ENCODE results near the gene ILF3.
"Not testable (repeated sequence)": the region's sequence is repeated elsewhere in the genome, so short reads cannot be mapped to it uniquely, and the experiment has no call there.

ILF3 gene

DNA sequence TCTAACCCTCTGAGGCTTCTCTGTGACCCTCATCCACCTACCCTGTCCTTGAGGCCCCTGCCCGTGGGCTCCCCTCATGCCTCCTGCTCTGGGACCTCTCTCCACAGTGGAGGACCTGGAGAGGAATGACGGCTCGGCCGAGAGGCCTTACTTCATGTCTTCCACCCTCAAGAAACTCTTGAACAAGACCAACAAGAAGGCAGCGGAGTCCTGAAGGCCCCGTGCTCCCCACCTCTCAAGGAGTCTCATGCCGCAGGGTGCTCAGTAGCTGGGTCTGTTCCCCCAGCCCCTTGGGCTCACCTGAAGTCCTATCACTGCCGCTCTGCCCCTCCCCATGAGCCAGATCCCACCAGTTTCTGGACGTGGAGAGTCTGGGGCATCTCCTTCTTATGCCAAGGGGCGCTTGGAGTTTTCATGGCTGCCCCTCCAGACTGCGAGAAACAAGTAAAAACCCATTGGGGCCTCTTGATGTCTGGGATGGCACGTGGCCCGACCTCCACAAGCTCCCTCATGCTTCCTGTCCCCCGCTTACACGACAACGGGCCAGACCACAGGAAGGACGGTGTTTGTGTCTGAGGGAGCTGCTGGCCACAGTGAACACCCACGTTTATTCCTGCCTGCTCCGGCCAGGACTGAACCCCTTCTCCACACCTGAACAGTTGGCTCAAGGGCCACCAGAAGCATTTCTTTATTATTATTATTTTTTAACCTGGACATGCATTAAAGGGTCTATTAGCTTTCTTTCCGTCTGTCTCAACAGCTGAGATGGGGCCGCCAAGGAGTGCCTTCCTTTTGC, 10.8 kb upstream of the ILF3 start:
- no peak for DNase-seq

DNA sequence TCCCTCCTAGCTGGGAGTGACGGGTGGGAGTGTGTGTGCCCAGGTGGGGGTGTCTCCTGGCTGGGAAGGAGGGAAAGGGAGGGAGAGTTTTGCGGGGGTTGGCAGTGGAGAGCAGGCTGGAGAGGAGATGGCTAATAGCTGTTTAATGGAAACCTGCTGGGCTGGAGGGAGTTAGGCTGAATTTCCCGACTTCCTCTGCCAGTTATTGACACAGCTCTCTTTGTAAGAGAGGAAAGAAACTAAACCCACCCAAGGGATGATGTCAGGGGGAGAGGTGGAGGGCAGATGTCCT, 10.2 kb upstream of the ILF3 start:
- DNase-seq: no peak

DNA sequence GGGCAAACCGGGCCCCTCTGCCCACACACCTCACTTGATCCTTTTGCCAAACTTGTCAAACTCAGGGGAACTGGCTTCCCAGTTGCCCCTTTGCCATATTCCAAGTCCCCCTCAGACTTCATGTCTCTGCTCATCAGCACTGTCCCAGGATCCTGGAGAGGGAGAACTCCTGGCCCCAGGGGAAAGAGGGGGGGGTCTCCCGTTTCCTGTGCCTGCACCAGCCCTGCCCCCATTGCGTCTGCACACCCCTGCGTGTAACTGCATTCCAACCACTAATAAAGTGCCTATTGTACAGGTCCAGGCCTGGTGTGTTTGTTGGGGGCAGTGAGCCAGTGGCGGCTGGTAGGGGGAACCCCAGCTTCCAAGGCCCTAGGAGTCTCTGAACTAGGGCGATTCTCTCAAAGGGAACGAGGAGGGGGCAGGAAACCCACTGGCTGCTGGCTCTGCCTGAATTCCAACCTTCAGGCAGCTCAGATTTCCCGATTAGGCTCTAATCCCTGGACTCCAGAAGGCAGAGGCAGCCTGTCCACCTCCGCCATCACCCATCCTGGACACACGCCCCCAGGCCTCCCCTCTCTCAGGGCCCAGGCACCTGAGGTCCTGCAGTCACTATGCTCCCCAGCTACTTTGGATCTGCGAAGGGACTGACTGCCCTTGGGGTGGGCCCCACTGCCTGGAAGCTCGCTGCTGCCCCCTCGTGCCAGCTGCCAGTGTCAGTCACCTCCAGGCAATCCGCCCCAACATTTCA, 9.7 kb upstream of the ILF3 start:
- DNase-seq: peak; percentile 73

DNA sequence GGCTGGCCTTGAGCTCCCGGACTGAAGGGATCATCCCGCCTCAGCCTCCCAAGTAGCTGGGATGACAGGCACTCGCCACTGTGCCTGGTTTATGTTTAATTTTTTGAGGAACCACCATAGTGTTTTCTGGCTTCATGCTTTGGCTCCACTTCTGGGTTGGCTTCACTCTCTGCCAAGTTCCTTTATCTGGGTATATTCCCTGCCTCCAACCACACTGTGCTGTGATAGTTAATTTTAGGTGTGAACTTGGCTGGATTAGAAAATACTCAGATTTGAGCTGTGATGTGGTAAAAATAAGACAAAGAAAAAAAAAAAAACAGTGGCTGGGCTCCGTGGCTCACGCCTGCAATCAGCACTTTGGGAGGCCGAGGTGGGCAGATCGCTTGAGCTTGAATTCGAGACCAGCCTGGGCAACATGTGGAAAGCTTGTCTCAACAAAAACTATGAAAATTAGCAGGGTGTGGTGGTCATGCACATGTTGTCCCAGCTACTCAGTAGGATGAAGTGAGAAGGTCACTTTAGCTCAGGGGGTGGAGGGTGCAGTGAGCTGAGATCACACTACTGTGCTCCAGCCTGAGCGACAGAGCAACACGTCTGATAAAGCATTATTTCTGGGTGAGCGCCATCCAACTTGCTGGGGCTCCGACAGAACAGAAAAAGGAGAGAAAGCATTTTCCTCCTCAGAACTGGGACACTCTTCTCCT, 7.5 kb upstream of the ILF3 start:
- no peak for DNase-seq

DNA sequence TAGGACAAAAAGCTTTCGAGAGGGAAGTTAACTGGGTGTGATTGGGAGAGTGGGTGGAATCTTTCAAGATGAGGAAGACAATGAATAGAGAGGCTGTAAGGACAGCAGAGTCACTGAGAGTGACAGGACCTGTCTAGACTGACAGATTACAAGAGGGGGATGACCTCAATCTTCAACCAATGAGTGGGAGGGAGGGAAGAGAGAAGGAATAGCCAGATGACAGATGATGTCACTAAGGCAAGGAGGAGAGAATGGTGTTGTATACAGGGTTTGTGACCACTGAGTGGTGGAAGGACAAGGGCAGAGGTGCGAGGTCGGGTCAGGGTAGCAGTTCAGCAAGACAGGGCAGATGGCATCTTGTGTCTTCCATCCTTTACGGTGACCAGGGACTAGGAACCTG, 5.8 kb upstream of the ILF3 start:
- DNase-seq: no peak

DNA sequence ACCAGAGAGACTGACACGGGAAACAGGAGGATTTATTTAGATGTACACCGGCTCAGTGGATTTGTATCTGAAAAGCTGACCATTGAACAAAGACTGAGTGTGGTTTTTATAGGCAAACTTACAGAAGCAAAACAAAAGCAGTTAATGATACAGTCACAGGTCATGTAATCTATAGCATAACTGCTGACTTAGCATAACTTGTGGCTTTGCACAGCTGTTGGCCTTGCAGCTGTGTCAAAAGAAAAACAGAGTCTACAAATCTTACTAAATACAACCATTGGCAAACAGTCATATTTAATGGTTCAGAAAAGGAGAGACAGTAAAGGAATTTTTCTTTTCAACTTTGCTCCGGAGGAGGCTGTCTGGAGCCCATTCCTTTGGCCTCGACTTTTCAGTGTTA, 2.3 kb upstream of the ILF3 start:
- DNase-seq: no peak

DNA sequence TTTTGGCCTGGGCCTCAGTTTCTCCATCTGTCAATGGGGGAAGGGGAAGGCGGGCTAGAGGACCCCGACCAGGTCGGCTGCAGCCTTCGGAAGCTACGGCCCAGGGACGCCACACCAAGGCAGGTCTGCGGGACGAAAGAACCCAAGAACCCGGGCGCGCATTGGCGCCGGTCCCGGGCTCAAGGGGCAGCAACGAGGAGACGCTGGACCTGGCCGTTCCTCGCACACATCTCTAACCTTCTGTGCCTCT, 739 bp upstream of the ILF3 start:
- no peak for DNase-seq

DNA sequence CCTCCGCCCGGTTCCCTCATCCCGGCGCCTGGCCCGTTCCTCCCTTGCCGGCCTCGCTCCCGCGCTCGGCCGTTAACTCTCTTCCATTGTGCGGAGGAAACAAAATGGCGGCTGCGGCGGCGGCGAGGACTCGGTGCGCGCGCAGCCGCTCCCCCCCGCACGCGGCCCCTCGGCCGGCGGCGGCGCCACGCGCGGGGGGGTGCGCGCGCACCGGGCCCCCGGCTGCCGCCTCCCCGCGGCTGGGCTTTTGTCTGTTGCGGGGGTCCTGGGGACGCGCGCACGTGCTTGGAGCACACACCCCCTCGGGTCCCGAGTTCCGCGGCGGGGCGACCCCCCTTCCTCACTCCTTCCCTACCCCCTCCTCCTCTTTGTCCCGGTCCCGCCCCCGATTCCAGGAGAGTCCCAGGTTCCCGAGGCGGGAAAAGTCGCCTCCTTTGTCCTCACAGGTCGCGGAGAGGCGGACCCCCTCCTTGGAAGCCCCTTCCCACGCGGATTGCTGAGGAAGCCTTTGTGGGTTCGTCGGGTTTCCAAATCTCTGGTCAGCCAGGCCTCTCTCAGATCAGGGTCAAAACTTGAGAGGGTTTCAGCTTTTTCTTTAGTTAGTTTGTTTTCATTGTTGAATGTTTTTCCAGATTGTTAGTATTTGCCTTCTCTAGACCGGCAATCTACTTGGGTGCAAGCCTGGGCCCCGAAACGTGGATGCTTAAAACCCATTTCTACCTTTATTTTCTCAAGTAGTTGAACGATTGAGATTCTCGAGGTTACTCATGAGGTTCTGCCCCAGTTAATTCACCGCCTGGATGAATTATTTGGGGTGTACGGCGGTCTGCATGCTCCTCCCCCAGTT, 687 bp downstream of the ILF3 start:
- DNase-seq: peak; percentile 79

DNA sequence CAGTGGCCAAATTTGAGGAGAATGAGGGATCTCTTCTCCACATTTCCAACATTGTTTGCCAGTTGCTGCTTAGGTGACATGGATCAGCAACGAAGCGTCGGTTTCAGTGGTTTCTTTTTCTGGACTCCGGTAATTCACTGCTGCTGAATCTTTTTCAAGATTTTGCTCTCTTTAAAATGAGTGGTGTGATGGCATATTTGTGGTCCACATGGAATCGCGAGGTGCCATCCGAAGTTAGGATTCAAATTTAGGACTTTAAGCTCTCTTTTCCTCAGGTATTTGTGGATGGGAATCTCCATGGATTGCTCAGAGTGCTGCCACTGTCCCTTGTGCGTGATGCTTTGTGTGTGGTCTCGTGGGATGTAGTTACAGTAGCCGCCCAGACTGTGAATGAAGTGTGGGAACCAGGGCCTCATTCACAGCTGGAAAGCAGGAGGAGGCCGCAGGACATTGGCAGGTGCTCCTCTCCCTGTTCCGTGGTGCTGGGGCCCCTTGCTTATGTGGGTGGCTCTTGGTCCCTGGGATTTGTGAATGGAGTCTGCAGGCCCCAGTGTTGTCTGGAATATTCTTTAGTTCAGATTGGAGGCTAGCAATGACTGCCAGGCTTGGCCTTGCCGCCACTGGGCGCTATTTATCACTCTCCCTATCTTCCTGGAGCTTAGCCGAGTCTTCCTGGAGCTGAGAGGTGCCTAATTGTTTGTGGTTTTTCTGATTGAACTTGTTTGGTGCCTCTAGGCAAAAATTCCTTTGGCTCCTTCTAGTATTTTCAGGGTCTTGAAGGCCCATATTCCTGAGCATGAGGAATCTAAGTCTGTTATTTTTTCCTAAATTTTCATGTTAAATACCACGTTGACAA, 1.5 kb downstream of the ILF3 start:
- peak; percentile 13 for DNase-seq

DNA sequence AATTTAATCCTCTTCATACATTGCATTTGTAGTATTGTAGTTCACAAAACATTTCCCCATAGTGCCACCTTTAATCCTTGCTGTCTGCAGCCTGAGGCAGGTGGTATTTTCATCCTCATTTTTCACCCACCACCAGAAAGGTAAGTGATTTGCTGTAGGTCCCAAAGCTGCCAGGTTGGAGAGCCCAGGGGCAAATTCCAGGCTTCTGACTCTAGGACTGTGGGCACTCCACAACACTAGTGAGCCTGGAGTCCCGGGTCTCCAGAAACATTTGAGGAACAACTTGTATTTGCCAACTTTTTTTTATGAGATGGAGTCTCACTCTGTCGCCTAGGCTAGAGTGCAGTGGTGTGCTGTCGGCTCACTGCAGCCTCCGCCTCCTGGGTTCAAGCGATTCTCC, 6.2 kb downstream of the ILF3 start:
- no peak for DNase-seq

DNA sequence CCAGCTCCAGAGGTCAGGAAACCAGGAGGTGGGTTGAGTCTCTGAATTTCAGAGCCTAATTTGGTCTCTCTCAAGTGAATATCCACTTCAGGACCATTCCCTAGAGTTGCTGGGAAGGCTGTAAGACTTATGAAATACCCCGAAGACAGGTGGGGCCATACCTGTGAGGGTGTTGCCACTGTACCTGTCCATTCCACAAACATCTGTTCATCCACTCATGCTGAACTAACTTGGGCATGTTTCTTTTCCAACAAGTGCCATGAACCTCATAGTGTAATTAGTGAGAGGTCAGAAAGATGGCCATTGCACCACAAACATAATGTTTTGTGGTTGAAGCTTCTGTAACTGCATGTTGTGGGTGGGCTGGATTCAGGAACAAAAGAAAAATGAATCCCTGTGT, 7.8 kb downstream of the ILF3 start:
- no peak for DNase-seq

DNA sequence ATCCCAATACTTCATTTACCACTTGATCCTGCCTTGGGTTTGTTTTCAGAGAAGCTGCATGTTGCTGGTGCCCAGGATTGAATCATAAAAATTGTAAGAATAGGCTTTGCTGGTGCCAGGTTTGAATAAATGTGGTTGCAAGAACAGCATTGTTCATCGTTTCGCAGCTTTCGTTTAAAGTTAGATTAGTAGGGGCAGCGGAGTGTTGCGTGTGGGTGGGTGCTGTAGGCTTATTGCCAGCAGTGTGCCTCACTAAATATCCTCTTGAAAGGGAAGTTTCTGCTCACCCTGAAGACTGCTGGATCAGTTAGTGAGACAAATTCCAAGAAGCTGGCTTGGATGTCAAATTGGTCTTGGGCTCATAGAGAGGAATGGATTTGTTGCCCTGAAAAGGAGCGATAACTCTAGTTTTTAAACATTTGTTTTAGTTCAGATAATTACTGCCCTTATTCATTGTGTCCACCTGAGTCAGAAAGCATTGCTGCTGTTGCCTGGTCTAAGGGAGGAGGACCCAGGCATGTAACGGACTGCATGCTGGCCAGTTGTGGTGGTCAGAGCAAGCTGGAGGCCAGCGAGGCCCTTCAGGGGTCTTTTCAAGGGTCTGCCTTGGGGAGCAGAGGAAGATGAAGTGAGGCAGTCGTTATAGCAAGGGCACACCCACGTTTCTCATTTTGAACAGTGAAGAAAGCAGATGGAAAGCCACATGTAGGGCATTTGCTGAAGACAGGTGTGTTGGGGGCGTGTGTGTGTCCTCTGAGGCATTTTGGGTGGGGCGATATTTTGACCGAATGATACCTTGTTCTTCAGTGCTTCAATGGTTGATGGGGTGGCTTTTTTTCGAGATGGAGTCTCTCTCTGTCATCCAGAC, 8.5 kb downstream of the ILF3 start:
- no peak for DNase-seq

DNA sequence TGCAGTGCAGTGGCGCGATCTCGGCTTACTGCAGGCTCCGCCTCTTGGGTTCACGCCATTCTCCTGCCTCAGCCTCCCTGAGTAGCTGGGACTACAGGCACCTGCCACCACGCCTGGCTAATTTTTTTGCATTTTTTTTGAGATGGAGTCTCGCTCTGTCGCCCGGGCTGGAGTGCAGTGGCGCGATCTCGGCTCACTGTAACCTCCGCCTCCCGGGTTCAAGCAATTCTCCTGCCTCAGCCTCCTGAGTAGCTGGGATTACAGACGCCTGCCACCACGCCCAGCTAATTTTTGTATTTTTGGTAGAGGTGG, 9.1 kb downstream of the ILF3 start:
- not testable (repeated sequence) for DNase-seq

DNA sequence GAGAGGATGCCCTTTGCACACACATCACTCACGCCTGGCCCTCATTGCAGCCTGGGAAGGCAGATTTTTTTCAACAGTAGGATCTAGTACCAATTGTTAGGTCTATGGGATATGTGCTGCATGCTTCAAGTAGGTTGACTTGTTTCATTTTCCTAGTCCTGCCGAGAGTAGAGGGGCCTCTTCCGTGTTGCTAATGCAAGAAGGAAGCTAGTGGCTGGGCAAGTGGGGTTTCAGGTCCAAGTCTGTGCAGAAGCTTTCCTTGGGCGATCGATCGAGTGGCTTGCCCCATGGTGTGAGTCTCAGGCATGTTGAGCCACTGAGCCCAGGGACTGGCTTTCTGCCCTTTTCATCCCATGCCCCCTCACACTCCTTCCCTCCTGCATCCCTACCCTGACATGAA, 13.7 kb downstream of the ILF3 start:
- no peak for DNase-seq

DNA sequence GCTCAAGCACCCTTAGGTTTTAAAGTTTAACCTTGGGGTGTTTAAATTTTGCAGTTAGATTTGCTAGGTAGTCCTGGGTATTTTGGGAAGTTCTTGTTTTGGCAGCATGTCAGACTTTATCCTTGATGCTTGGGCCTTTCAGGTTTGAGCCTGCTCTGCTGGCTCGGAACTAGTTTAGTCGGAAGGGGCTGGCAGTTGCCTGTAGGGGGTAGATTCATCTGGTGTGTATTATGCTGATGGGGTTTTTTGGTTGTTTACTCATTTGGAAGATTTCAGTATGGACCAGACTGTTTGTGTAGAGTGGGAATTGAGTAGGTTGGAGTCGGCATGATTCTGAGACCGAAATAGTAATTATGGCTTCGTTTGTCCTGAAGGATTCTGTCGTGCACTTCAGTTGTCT, 15.1 kb downstream of the ILF3 start:
- no peak for DNase-seq

DNA sequence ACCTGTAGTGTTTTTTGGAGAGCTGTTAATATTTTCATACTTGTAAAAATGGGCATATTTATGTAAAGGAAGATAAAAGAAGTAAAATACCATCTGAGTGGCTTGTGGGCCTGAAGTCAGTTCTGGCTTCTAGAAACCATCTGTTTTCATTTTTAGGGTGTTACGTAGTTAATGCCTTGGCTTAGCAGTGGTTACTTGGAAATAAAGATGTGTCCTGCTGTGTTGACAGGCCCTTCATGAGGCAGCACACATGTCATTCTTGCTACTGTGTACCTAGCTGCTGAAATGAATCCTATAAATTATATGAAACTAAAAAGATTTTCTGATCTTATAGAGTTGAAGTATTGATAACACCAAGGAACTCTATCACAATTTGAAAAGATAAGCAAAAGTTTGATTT, 16.0 kb downstream of the ILF3 start:
- no peak for DNase-seq

DNA sequence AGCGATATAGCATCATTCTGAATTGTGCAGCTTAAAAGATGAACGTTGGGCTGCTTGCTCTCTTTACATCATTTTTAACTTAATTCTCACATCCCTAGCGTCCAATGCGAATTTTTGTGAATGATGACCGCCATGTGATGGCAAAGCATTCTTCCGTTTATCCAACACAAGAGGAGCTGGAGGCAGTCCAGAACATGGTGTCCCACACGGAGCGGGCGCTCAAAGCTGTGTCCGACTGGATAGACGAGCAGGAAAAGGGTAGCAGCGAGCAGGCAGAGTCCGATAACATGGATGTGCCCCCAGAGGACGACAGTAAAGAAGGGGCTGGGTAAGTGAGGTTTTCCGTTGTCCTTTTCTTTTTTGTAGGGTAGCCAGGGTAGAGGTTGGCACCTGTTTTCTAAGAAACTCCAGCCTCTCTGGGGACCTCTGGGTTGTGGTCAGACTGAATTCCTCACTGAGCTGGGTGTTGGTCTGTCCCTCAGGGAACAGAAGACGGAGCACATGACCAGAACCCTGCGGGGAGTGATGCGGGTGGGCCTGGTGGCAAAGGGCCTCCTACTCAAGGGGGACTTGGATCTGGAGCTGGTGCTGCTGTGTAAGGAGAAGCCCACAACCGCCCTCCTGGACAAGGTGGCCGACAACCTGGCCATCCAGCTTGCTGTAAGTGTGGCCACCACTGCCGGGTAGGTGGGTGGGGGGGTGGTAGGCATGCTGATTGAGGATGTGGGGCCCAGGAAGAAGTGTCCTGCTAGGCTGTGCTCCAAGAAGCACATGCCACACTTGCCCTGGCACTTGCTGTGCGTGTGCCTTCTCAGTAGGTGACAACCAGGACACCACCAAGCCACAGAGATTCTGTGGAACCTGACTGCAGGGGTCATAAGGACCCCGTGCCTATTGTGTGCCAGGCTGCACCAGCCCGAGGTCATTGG, 17.0 kb downstream of the ILF3 start:
- no peak for DNase-seq

DNA sequence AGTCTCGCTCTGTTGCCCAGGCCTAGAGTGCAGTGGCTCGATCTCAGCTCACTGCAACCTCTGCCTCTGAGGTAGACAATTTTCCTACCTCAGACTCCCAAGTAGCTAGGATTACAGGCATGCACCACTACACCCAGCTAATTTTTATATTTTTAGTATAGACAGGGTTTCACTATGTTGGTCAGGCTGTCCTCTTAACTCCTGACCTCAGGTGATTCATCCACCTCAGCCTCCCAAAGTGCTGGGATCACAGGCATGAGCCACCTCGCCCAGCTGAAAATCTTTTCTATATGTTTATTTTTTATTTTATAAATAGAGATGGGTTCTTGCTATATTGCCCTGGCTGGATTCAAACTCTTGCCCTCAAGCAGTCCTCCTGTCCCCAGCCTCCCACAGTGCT, 17.8 kb downstream of the ILF3 start:
- DNase-seq: not testable (repeated sequence)

DNA sequence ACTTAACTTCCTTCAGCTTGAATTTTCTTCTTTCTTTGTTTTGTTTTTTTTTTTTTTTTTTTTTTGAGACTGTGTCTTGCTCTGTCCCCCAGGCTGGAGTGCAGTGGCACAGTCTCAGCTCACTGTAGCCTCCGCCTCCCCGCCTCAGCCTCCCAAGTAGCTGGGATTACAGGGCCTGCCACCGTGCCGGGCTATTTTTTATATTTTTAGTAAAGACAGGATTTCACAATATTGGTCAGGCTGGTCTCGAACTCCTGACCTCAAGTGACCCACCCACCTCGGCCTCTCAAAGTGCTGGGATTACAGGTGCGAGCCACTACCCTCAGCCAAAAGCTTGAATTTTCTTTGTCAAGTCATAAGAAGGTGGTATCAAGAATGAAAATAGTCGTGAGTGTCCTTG, 21.1 kb downstream of the ILF3 start:
- DNase-seq: not testable (repeated sequence)

DNA sequence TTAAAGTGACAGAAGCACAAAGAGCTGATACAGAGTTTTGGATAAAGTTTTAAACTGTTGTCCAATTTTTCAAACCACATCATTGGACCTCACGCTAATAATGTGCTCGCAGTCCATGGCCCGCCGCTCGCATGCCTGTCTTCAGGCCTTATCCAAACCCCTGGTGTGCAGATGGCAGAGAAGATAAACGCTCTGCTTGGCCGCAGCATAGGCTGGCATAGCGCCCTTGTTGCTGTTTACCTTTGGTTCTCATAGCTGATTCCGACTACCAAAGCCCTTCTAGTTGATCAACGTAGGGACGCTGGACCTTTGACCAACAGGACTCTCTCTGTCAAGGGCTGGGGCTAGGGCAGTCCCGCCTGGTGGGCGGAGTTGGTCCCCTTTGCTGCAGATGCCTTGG, 23.6 kb downstream of the ILF3 start:
- DNase-seq: no peak

DNA sequence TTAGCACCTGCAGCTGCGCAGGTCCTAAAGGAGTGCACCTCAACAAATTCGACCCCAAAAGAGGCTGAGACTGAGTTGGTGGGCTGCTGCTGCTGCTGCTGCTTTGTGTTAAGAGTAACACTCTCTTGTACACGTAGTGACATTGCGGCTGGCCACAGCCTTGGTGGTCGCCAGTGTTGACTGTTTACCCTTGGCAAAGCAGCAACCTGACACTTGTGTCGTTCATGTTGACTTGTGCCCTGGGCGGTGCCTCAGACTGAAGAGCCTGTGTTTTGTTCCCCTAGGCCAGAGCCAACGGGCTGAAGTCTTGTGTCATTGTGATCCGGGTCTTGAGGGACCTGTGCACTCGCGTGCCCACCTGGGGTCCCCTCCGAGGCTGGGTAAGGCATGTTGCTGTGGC, 24.7 kb downstream of the ILF3 start:
- DNase-seq: no peak
